Fibroblast of lung (primary cell): Measurements from ENCODE around the gene PODN. TPM values are rescaled to one million over a fixed set of nuclear protein-coding genes. Genes with fewer than 3 reads are reported as not detected.

Source experiments
- DNase-seq, 2 donors: peaks; one replicate each; pipeline versions ENCODE4 v3.0.0 to v3.0.0-alpha.2; 2010; ENCODE audit warnings: low read depth in 2 of 2
- H2AFZ ChIP-seq: 2 replicates; pipeline ENCODE4 v1.5.1; 2012; ENCODE audit warnings: low read length, control low read depth, inconsistent platforms
- H3K27ac ChIP-seq: 2 replicates; pipeline ENCODE4 v1.5.1; 2011; ENCODE audit warnings: low read length, control low read depth; ENCODE audit not compliant: insufficient read depth
- H3K27me3 ChIP-seq: 2 replicates; pipeline ENCODE4 v1.5.1; 2011; ENCODE audit warnings: mild to moderate bottlenecking, low read length; ENCODE audit not compliant: control insufficient read depth, insufficient read depth
- H3K36me3 ChIP-seq: 2 replicates; pipeline ENCODE4 v1.5.1; 2011; ENCODE audit warnings: low read length; ENCODE audit not compliant: control insufficient read depth, insufficient read depth
- H3K4me1 ChIP-seq: 2 replicates; pipeline ENCODE4 v1.5.1; 2011; ENCODE audit warnings: low read length; ENCODE audit not compliant: control insufficient read depth, insufficient read depth; ENCODE audit errors: extremely low read depth
- H3K4me2 ChIP-seq: 2 replicates; pipeline ENCODE4 v1.5.1; 2011; ENCODE audit warnings: low read length, control low read depth; ENCODE audit not compliant: insufficient read depth; ENCODE audit errors: extremely low read depth
- H3K4me3 ChIP-seq, 4 experiments: fragments of 200-600 bp in 1 of 4; sonication (generic) in 1 of 4; replicated peaks in 1 of 4; 2 replicates each; pipeline ENCODE4 v1.5.1; 2011 to 2016; ENCODE audit warnings: low read length in 4 of 4, low read depth in 3 of 4, mild to moderate bottlenecking in 3 of 4, control low read depth in 2 of 4, inconsistent platforms in 1 of 4, mixed read lengths in 1 of 4; ENCODE audit not compliant: insufficient read depth in 1 of 4; ENCODE audit errors: control extremely low read depth in 1 of 4
- H3K79me2 ChIP-seq: 2 replicates; pipeline ENCODE4 v1.5.1; 2012; ENCODE audit warnings: mild to moderate bottlenecking, low read length, inconsistent platforms; ENCODE audit not compliant: control insufficient read depth, insufficient read depth
- H3K9ac ChIP-seq: 2 replicates; pipeline ENCODE4 v1.5.1; 2011; ENCODE audit warnings: mild to moderate bottlenecking, low read length, control low read depth; ENCODE audit not compliant: insufficient read depth
- H3K9me3 ChIP-seq: 2 replicates; pipeline ENCODE4 v1.5.1; 2012; ENCODE audit warnings: low read depth, low read length; ENCODE audit not compliant: control insufficient read depth, insufficient read depth
- H4K20me1 ChIP-seq: 2 replicates; pipeline ENCODE4 v1.5.1; 2011; ENCODE audit warnings: low read length; ENCODE audit not compliant: control insufficient read depth, insufficient read depth; ENCODE audit errors: extremely low read depth
- CTCF ChIP-seq, 2 donors: IDR thresholded peaks in 1 of 2; conservative IDR thresholded peaks in 1 of 2; 1 replicate in 1 of 2; 2 replicates in 1 of 2; pipeline ENCODE4 v1.5.1; 2011 to 2012; ENCODE audit warnings: low read length in 2 of 2, control low read depth in 1 of 2, inconsistent platforms in 1 of 2, low read depth in 1 of 2, mild to moderate bottlenecking in 1 of 2
- EZH2 ChIP-seq: IDR thresholded peaks from 2 replicates; pipeline ENCODE4 v1.5.1; 2012; ENCODE audit warnings: low read length, control low read depth, mild to moderate bottlenecking; ENCODE audit errors: missing control alignments
- polyA plus RNA-seq, 2 donors: library from polyadenylated mRNA; depleted of rRNA in 1 of 2; stranded (reverse) in 1 of 2; unstranded in 1 of 2; fragments of >200 nt; gene quantifications; 2 replicates each; pipeline ENCODE4 v1.2.1, GENCODE V29; 2011 to 2012; ENCODE audit warnings: missing spikeins in 1 of 2
- total RNA-seq: library from RNA; depleted of rRNA; stranded (reverse); fragments of >200 nt; gene quantifications from 2 replicates; pipeline ENCODE4 v1.2.1, GENCODE V29; 2014

PODN gene
- total and polyA plus RNA-seq, 2 donors (not counting 1 experiment from before 2014, with no cell fraction given), result 31.6 to 49.7 TPM

- Histone ChIP-seq H3K4me1 (peaks cover 10% of the 10 kb centered on the region), H3K27ac (no peak overlapping the region), H3K9me3 (no peaks in the 10 kb centered on the region), H3K4me2 (no peak overlapping the region), H4K20me1 (no peaks in the 10 kb centered on the region), H2AFZ (no peak overlapping the region), H3K36me3 (no peaks in the 10 kb centered on the region), H3K27me3 (no peaks in the 10 kb centered on the region), H3K4me3 (no peak overlapping the region), H3K79me2 (no peaks in the 10 kb centered on the region), H3K9ac (no peak overlapping the region)
- TF ChIP-seq CTCF (conservative IDR thresholded peaks at IDR 0.05 in 1 of 2, IDR thresholded peaks at IDR 0.05 in 1 of 2; ENCODE audit: low read depth in 1 of 2, low read length in 2 of 2) (no peak), EZH2 (no peak)
- DNase-seq, result no peak
Measured at GRCh38 chr1:53131590-53131938, 69.6 kb downstream of the PODN start.

- Histone ChIP-seq H3K27ac (no peak overlapping the region), H3K9ac (no peak overlapping the region), H3K36me3 (no peaks in the 10 kb centered on the region), H3K4me2 (no peak overlapping the region), H3K27me3 (no peaks in the 10 kb centered on the region), H3K9me3 (no peaks in the 10 kb centered on the region), H3K4me3 (no peak overlapping the region), H3K79me2 (no peaks in the 10 kb centered on the region), H3K4me1 (peaks cover 10% of the 10 kb centered on the region), H2AFZ (no peak overlapping the region), H4K20me1 (no peaks in the 10 kb centered on the region)
- DNase-seq, result no peak
- TF ChIP-seq EZH2 (no peak), CTCF (conservative IDR thresholded peaks at IDR 0.05 in 1 of 2, IDR thresholded peaks at IDR 0.05 in 1 of 2; ENCODE audit: low read depth in 1 of 2, low read length in 2 of 2) (no peak)
Measured at GRCh38 chr1:53132176-53132575, 70.2 kb downstream of the PODN start.

DNA sequence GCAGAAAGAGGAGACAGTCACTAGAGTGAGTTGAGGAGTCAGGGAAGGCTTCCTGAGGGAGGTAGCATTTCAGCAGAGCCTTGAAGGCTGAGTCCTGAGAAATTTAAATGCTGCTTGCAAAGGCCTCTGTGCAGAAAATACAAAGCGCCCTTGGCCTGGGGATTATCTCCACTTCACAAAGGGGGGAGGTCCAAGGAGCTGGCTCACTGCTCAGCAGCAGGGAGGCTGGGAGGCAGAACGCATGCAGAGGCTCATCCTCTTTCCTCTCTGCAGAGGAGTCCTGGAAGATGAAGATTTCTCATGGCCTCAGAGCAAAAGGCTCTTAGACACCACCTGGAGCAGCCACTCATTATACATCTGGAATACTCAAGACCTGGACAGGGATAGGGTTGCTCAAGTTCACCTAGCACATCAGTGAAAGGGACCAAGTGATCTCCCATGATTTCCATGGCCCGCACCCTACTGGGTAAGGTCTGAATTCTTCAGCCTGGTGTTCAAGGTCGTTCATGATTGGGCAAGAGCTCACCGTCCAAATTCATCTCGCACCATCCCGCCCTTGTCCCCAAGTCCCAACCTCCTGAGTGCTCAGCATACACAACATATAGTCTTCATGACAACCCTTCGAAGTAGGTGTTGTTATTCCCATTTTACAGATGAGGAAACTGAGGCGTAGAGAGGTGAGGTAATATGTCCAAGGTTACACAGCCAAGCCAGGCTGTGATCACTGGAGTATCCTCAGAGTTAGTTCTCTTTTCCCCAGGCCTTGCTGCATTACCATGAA is 71.4 kb downstream of the PODN start:
- H3K36me3 ChIP-seq, result no peaks in the 10 kb centered on the region
- TF ChIP-seq CTCF (conservative IDR thresholded peaks at IDR 0.05 in 1 of 2, IDR thresholded peaks at IDR 0.05 in 1 of 2; ENCODE audit: low read depth in 1 of 2, low read length in 2 of 2) (no peak), EZH2 (no peak)
- no peaks in the 10 kb centered on the region for H3K79me2 ChIP-seq
- H3K4me1 ChIP-seq, result peaks cover 10% of the 10 kb centered on the region
- H3K27ac ChIP-seq, result no peak overlapping the region
- no peak overlapping the region for H3K4me3 ChIP-seq
- no peaks in the 10 kb centered on the region for H3K9me3 ChIP-seq
- no peak overlapping the region for H2AFZ ChIP-seq
- no peaks in the 10 kb centered on the region for H4K20me1 ChIP-seq
- H3K4me2 ChIP-seq, result no peak overlapping the region
- H3K9ac ChIP-seq, result no peak overlapping the region
- H3K27me3 ChIP-seq, result no peaks in the 10 kb centered on the region
- no peak for DNase-seq
